SK-N-SH (cell line): ENCODE data around the gene SPIB.
"Not testable (repeated sequence)": the region's sequence is repeated elsewhere in the genome, so short reads cannot be mapped to it uniquely, and the experiment has no call there.

Experiments
- TF ChIP-seq, protein P1 (sequence below): fragments of 200-600 bp; sonication (generic); IDR thresholded peaks from 2 replicates; pipeline ENCODE4 v1.6.1; 2017; ENCODE audit warnings: antibody characterized with exemption, mild to moderate bottlenecking, moderate library complexity
- TF ChIP-seq, protein P2 (sequence below): IDR thresholded peaks from 2 replicates; pipeline ENCODE4 v1.4.0; 2012; ENCODE audit warnings: low read depth, borderline replicate concordance

DNA sequence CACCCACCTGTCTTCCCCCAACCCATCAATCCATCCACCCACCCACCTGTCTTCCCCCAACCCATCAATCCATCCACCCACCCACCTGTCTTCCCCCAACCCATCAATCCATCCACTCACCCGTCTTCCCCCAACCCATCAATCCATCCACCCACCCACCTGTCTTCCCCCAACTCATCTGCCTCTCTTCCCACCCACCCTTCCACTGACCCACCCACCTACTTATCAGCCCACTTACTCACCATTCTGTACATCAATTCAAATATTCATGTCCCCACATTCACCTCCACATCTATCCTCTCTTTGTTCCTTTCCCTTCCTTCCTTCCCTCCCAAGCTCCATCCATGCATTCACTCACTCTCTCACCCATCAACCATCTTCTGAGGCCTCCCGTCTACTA is 20.4 kb downstream of the SPIB start:
- TF ChIP-seq, protein P1, sequence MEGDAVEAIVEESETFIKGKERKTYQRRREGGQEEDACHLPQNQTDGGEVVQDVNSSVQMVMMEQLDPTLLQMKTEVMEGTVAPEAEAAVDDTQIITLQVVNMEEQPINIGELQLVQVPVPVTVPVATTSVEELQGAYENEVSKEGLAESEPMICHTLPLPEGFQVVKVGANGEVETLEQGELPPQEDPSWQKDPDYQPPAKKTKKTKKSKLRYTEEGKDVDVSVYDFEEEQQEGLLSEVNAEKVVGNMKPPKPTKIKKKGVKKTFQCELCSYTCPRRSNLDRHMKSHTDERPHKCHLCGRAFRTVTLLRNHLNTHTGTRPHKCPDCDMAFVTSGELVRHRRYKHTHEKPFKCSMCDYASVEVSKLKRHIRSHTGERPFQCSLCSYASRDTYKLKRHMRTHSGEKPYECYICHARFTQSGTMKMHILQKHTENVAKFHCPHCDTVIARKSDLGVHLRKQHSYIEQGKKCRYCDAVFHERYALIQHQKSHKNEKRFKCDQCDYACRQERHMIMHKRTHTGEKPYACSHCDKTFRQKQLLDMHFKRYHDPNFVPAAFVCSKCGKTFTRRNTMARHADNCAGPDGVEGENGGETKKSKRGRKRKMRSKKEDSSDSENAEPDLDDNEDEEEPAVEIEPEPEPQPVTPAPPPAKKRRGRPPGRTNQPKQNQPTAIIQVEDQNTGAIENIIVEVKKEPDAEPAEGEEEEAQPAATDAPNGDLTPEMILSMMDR, result not testable (repeated sequence)
- TF ChIP-seq, protein P2, sequence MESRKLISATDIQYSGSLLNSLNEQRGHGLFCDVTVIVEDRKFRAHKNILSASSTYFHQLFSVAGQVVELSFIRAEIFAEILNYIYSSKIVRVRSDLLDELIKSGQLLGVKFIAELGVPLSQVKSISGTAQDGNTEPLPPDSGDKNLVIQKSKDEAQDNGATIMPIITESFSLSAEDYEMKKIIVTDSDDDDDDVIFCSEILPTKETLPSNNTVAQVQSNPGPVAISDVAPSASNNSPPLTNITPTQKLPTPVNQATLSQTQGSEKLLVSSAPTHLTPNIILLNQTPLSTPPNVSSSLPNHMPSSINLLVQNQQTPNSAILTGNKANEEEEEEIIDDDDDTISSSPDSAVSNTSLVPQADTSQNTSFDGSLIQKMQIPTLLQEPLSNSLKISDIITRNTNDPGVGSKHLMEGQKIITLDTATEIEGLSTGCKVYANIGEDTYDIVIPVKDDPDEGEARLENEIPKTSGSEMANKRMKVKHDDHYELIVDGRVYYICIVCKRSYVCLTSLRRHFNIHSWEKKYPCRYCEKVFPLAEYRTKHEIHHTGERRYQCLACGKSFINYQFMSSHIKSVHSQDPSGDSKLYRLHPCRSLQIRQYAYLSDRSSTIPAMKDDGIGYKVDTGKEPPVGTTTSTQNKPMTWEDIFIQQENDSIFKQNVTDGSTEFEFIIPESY, result not testable (repeated sequence)
